Measurements from ENCODE around the gene PXT1.

- TF ChIP-seq, protein P1, sequence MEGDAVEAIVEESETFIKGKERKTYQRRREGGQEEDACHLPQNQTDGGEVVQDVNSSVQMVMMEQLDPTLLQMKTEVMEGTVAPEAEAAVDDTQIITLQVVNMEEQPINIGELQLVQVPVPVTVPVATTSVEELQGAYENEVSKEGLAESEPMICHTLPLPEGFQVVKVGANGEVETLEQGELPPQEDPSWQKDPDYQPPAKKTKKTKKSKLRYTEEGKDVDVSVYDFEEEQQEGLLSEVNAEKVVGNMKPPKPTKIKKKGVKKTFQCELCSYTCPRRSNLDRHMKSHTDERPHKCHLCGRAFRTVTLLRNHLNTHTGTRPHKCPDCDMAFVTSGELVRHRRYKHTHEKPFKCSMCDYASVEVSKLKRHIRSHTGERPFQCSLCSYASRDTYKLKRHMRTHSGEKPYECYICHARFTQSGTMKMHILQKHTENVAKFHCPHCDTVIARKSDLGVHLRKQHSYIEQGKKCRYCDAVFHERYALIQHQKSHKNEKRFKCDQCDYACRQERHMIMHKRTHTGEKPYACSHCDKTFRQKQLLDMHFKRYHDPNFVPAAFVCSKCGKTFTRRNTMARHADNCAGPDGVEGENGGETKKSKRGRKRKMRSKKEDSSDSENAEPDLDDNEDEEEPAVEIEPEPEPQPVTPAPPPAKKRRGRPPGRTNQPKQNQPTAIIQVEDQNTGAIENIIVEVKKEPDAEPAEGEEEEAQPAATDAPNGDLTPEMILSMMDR (IDR thresholded peaks at IDR 0.05): no peak
- TF ChIP-seq POLR2A (IDR thresholded peaks at IDR 0.05): no peak
Observed at GRCh38 chr6:36378243-36378920, 64.3 kb downstream of the PXT1 start.

All from vagina (tissue), 2 donors.